SK-N-MC (cell line): ENCODE data around the gene COIL.

Experiments used
- DNase-seq: peaks from one replicate; pipeline ENCODE4 v3.0.0-alpha.2; 2011; ENCODE audit warnings: low read depth, low spot score
- H3K27ac ChIP-seq: fragments of 200-600 bp; sonication (generic); 2 replicates; pipeline ENCODE4 v1.5.1; 2016; ENCODE audit warnings: mixed run types
- H3K36me3 ChIP-seq: fragments of 200-600 bp; sonication (generic); 2 replicates; pipeline ENCODE4 v1.6.1; 2017; ENCODE audit warnings: antibody characterized with exemption, low read length, mixed read lengths; ENCODE audit not compliant: insufficient read depth
- H3K4me3 ChIP-seq: fragments of 200-600 bp; sonication (generic); 2 replicates; pipeline ENCODE4 v1.5.1; 2016
- H3K9ac ChIP-seq: fragments of 200-600 bp; sonication (generic); 2 replicates; pipeline ENCODE4 v1.8.0; 2017; ENCODE audit warnings: mixed run types, mixed read lengths; ENCODE audit not compliant: insufficient read length
- H3K9me3 ChIP-seq: fragments of 200-600 bp; sonication (generic); 2 replicates; pipeline ENCODE4 v1.6.1; 2017; ENCODE audit warnings: low read depth, mild to moderate bottlenecking, antibody characterized with exemption, low read length, moderate library complexity, mixed read lengths
- EZH2 ChIP-seq: fragments of 200-600 bp; sonication (generic); IDR thresholded peaks from one replicate; pipeline ENCODE4 v1.6.1; 2017; ENCODE audit warnings: antibody characterized with exemption
- FOXP2 ChIP-seq: optimal IDR thresholded peaks from 2 replicates; pipeline ENCODE3; 2011; ENCODE audit warnings: mild to moderate bottlenecking, moderate library complexity; ENCODE audit not compliant: insufficient read depth; ENCODE audit errors: extremely low read length, control extremely low read depth
- POLR2AphosphoS5 ChIP-seq: IDR thresholded peaks from 2 replicates; pipeline ENCODE4 v1.6.1; 2012; ENCODE audit warnings: mild to moderate bottlenecking, low read depth, low read length, borderline replicate concordance

The COIL gene, protein sequence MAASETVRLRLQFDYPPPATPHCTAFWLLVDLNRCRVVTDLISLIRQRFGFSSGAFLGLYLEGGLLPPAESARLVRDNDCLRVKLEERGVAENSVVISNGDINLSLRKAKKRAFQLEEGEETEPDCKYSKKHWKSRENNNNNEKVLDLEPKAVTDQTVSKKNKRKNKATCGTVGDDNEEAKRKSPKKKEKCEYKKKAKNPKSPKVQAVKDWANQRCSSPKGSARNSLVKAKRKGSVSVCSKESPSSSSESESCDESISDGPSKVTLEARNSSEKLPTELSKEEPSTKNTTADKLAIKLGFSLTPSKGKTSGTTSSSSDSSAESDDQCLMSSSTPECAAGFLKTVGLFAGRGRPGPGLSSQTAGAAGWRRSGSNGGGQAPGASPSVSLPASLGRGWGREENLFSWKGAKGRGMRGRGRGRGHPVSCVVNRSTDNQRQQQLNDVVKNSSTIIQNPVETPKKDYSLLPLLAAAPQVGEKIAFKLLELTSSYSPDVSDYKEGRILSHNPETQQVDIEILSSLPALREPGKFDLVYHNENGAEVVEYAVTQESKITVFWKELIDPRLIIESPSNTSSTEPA

DNA sequence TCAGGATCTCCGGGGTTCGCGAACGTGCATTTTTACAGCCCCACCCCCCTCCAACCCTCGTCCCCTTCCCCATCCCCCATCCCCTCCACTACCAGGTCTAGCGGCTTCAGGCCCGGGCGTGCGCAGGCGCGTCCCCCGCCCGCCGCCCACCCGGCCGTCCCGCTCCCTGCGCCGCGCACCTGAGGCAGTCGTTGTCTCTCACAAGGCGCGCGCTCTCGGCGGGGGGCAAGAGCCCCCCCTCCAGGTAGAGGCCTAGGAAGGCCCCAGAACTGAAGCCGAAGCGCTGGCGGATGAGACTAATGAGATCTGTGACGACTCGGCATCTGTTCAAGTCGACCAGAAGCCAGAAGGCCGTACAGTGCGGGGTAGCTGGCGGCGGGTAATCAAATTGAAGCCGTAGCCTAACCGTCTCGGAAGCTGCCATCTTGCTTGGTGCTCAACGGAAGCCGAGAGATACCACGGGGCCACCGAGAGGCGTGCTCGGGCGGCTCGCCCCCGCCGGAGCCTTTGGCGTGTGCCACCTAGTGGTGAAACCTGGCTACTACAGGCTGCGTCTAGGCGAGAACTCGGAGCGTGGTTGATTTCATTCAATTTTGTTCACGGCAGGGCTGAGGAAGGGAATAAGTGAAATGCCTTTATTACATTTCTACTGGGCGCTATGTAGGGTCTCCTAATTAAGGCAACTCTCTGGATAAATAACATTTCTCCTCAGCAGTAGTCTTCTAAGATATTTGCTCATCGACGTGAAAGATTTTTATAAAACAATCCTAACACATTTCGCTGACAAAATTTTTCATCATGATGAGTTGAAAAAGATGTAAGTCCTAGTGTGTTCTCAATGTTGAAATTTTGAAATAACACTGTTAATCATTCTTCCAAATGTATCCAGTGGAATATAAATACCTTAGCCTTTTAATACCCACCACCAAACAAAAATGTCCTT lies at the start of gene COIL:
COIL (minus strand) TSS at position 455 of the 943 bp plus-strand sequence; CDS start at position 424, 31 bp downstream.
- peak; percentile 81 for TF ChIP-seq POLR2AphosphoS5
- no peak for TF ChIP-seq EZH2
- H3K9me3 ChIP-seq: no peaks in the 10 kb centered on the region
- H3K9ac ChIP-seq: peak within 1 kb of the TSS; percentile 99
- peak within 1 kb of the TSS; percentile 99 for H3K4me3 ChIP-seq
- DNase-seq: peak; percentile 69
- peak within 1 kb of the TSS; percentile 96 for H3K27ac ChIP-seq
- H3K36me3 ChIP-seq: no peaks in the 10 kb centered on the region

- Histone ChIP-seq H3K36me3 (no peaks in the 10 kb centered on the region), H3K27ac (no peak overlapping the region), H3K4me3 (no peak overlapping the region; the same call in 1 of the 2 replicates), H3K9me3 (no peaks in the 10 kb centered on the region), H3K9ac (no peak overlapping the region)
- no peak for TF ChIP-seq POLR2AphosphoS5
- TF ChIP-seq EZH2: no peak
- TF ChIP-seq FOXP2: no peak
- no peak for DNase-seq
Measured at GRCh38 chr17:57010487-57010886, 49.6 kb upstream of the COIL start.

DNA sequence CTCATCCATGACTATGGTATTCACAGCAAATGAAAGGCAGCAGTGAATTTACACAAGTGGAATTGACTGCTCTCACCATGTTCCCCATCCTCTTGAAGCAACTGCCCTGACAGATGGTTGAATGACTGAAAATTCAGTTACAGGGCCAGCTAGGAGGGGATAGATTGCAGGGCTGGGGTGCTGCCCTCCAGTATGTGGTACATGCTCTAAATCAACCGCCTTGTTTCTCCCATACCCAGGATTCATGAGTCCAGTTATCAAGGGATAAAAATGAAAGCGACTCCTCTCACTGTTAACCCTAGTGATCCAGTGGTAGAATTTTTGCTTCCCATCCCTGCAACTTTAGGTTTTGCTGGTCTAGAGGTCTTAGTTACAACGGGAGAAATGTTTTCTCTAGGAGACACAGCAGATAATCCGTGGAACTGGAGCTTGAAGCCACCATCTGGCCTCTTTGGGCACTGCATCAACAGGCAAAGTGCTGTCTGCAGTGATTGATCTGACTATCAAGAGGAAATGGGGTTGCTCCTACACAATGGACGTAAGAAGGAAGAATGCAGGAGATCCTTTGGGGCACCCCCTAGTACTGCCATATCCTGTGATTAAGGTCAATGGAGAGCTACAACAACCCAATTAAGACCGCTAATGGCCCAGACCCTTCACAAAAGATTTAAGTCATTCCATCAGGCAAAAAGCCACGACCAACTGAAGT lies 49.0 kb upstream of the COIL start:
- Histone ChIP-seq H3K36me3 (no peaks in the 10 kb centered on the region), H3K27ac (no peak overlapping the region), H3K4me3 (peak overlapping the region; percentile 41; the same call in 1 of the 2 replicates), H3K9ac (no peak overlapping the region), H3K9me3 (no peaks in the 10 kb centered on the region)
- TF ChIP-seq FOXP2 (no peak), POLR2AphosphoS5 (no peak), EZH2 (no peak)
- peak; percentile 8 for DNase-seq

DNA sequence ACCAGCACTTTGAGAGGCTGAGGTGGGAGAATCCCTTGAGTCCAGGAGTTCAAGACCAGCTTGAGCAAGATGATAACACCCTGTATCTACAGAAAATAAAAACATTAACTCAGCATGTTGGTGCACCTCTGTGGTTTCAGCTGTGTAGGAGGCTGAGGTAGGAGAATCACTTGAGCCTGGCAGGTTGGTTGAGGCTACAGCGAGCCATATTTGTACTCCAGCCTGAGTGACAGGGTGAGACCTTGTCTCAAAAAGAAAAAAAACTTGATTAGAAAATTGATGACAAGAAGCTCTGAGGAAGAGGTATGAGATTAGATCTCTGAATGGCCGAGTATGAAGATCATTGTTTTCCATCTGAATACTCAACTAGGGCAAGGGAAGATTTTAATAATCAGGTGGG lies 48.1 kb upstream of the COIL start:
- no peak for DNase-seq
- Histone ChIP-seq H3K9ac (no peak overlapping the region), H3K27ac (no peak overlapping the region), H3K4me3 (no peak overlapping the region), H3K9me3 (no peaks in the 10 kb centered on the region), H3K36me3 (no peaks in the 10 kb centered on the region)
- TF ChIP-seq FOXP2: no peak
- no peak for TF ChIP-seq EZH2
- TF ChIP-seq POLR2AphosphoS5: no peak

DNA sequence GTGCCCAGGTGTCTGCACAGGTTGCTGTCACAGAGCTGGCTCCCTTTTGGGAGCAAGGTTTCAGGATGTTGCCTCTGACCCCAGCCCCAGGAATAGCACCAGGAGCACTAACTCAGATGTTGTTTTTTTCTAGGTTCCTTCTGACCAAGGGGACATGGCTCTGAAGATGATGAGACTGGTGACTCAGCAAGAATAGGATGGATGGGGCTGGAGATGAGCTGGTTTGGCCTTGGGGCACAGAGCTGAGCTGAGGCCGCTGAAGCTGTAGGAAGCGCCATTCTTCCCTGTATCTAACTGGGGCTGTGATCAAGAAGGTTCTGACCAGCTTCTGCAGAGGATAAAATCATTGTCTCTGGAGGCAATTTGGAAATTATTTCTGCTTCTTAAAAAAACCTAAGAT lies 45.2 kb upstream of the COIL start:
- no peak overlapping the region for H3K4me3 ChIP-seq
- TF ChIP-seq POLR2AphosphoS5: no peak
- no peak for TF ChIP-seq EZH2
- TF ChIP-seq FOXP2: no peak
- H3K36me3 ChIP-seq: no peaks in the 10 kb centered on the region
- H3K9me3 ChIP-seq: no peaks in the 10 kb centered on the region
- H3K9ac ChIP-seq: no peak overlapping the region
- H3K27ac ChIP-seq: no peak overlapping the region
- no peak for DNase-seq

DNA sequence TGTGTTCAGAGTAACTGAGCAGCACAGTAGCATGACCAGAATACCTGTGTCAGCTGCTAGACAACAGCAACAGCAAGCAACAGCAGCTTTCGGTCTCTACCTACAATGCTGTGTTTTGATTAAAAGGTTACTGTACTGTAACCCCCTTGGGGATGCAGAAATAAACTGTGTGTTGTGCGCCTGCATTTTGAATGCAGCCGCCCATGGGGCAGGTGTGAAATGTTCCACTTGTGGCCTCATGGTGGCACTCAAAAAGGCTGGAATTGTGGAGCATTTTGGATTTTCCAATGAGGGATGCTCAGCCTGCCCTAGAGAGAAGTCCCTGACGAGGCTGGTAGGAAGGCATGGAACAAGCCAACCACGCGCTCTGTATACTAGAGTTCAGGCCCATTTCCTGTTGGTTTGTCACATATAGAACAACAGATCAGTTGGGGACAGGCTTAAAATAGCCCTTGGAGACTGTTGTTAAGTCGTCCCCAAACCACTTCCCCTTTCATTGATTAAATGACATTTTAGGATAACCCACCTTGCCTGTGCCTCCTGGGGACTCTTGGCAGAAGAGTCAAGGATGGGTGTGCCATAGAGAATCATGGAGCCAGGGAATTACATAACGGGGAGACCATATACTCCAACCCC lies 44.2 kb upstream of the COIL start:
- H3K9ac ChIP-seq: no peak overlapping the region
- TF ChIP-seq FOXP2 (no peak), POLR2AphosphoS5 (no peak), EZH2 (no peak)
- no peak for DNase-seq
- H3K9me3 ChIP-seq: no peaks in the 10 kb centered on the region
- H3K4me3 ChIP-seq: no peak overlapping the region
- H3K36me3 ChIP-seq: no peaks in the 10 kb centered on the region
- H3K27ac ChIP-seq: no peak overlapping the region

DNA sequence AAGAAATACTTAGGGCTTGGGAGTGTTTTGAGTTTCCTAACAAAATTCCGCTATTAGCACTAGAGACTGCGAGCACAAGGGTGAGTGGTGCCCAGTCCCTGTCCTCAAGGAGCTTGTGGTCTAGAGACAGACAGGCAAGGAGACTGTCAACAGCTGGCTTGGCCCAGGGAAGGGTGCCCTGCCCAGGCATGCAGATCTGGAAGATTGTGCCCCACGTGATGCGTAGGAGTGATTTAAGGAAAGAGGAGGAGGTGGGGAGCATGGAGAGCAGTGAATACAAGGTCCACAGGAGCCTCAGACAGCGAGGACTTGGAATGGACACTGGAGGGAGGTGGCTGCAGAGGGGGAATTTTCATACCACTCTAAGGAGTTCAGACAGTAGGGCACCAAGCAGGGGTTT lies 42.1 kb upstream of the COIL start:
- no peak overlapping the region for H3K9ac ChIP-seq
- H3K27ac ChIP-seq: no peak overlapping the region
- DNase-seq: no peak
- no peak overlapping the region for H3K4me3 ChIP-seq
- TF ChIP-seq EZH2 (no peak), POLR2AphosphoS5 (no peak), FOXP2 (no peak)
- H3K36me3 ChIP-seq: no peaks in the 10 kb centered on the region
- no peaks in the 10 kb centered on the region for H3K9me3 ChIP-seq
